ENCODE data around the gene ANAPC1. TPM values are rescaled to one million over a fixed set of nuclear protein-coding genes. Genes with fewer than 3 reads are reported as not detected.
A peak's percentile ranks its signal among the peaks of the same experiment; 100 is the strongest.

Gene ANAPC1, protein sequence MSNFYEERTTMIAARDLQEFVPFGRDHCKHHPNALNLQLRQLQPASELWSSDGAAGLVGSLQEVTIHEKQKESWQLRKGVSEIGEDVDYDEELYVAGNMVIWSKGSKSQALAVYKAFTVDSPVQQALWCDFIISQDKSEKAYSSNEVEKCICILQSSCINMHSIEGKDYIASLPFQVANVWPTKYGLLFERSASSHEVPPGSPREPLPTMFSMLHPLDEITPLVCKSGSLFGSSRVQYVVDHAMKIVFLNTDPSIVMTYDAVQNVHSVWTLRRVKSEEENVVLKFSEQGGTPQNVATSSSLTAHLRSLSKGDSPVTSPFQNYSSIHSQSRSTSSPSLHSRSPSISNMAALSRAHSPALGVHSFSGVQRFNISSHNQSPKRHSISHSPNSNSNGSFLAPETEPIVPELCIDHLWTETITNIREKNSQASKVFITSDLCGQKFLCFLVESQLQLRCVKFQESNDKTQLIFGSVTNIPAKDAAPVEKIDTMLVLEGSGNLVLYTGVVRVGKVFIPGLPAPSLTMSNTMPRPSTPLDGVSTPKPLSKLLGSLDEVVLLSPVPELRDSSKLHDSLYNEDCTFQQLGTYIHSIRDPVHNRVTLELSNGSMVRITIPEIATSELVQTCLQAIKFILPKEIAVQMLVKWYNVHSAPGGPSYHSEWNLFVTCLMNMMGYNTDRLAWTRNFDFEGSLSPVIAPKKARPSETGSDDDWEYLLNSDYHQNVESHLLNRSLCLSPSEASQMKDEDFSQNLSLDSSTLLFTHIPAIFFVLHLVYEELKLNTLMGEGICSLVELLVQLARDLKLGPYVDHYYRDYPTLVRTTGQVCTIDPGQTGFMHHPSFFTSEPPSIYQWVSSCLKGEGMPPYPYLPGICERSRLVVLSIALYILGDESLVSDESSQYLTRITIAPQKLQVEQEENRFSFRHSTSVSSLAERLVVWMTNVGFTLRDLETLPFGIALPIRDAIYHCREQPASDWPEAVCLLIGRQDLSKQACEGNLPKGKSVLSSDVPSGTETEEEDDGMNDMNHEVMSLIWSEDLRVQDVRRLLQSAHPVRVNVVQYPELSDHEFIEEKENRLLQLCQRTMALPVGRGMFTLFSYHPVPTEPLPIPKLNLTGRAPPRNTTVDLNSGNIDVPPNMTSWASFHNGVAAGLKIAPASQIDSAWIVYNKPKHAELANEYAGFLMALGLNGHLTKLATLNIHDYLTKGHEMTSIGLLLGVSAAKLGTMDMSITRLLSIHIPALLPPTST (N-terminal part only)
- polyA plus RNA-seq (2012; ENCODE audit: missing spikeins): 41.3 TPM

DNA sequence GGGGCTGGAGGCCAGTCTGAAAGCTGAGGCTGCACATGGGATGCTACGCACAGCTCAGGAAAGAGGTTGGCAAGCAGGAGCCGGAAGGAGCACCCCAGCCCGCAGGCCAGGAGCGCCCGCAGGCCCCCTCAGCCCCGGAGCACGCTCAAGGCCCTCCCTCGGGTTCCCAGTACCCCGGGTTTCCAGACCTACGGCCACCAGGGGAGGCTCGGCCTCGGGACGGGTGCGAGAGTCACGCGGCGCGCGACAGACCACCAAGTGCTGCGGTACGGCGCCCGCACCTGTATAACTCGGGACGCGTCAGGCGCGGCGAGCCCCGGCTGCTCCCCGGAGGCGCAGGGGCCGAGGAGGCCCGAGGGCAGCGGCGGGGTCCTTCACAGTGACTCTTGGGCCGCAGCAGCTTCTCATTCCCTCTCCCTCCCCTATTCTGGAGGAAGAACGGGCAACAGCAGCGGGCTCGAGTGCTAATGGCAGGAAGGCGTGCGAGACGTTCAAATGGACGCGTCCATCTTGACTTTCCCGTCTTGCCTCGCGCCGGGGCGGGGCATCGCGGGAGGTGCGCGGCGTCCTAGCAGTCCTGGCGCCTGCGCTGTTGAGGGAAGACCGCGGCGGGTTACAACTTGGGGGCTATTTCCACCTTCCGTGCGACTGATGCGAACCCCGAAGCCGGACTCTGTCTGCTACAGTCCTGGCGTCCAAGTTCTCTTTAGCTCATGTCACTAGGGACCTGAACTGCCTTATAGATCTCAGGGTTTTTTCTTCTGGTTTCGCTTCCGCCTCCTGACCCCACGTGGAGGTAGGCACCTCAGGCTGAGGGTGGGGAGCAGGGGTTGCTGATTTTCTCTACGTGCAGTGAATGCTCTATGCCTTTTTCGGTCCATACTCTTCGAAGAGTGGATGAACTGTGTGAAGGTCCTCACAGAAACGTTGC is at the start of gene ANAPC1:
Gene ANAPC1, minus strand, starts transcription at position 533 of the 931 bp plus-strand sequence. CDS start 3,368 bp downstream, outside the sequence.
- FAIRE-seq (peak; percentile 92), DNase-seq (ENCODE audit: insufficient read length) (peak; percentile 67)
- TF ChIP-seq POLR2A (IDR thresholded peaks at IDR 0.05; ENCODE audit: low read depth, low read length) (peak; percentile 94), POLR2AphosphoS5 (IDR thresholded peaks at IDR 0.05; ENCODE audit: low read depth, low read length) (peak; percentile 92), TAF1 (IDR thresholded peaks at IDR 0.05; ENCODE audit: borderline replicate concordance, low read depth, low read length) (peak; percentile 87)

DNA sequence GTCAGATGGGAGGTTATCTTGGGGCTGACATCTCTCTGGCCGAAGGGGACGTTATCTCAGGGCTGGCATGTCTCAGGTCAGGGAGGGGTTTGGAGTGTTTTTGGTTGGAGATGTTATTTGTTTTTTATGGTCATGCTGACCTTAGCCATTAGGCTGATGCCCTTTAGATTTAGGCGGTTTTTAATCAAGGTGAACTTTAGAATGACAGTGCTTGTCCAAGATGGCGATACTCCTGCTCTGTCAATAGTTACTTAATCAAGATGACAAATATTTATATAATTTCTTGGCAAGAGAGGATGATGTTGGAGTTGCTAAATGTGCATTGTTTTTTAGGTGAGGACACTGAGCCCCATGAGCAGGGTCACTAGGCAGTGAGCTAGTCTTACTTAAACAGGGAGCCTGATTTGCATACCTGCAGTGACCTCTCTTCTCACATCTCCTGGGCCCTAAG is 48.9 kb upstream of the ANAPC1 start:
- no peak for DNase-seq (ENCODE audit: insufficient read length)
- no peak for TF ChIP-seq POLR2A (IDR thresholded peaks at IDR 0.05; ENCODE audit: low read depth, low read length)
- no peak for TF ChIP-seq POLR2AphosphoS5 (IDR thresholded peaks at IDR 0.05; ENCODE audit: low read depth, low read length)
- no peak for TF ChIP-seq TAF1 (IDR thresholded peaks at IDR 0.05; ENCODE audit: borderline replicate concordance, low read depth, low read length)
- FAIRE-seq: no peak

DNA sequence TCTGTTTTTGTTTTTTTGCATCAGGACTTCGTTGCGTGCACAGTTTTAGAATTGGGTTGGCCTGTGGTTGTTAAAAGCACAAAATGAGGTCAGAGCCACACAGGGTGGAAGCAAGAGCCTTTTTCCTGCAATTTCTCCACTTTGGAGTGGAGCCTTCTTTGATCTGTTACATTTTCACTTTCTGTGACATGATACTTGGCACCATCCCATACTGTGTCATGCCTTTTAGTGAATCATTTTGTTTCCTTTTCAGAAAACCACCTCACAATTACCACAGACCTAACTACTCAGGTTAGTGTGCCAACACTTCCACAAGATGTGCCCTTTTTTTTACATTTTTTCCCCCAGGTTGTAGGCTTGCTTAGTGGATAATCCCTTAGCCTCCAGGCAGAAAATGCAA is 46.9 kb upstream of the ANAPC1 start:
- TF ChIP-seq POLR2AphosphoS5 (IDR thresholded peaks at IDR 0.05; ENCODE audit: low read depth, low read length): no peak
- FAIRE-seq: no peak
- DNase-seq (ENCODE audit: insufficient read length): no peak

DNA sequence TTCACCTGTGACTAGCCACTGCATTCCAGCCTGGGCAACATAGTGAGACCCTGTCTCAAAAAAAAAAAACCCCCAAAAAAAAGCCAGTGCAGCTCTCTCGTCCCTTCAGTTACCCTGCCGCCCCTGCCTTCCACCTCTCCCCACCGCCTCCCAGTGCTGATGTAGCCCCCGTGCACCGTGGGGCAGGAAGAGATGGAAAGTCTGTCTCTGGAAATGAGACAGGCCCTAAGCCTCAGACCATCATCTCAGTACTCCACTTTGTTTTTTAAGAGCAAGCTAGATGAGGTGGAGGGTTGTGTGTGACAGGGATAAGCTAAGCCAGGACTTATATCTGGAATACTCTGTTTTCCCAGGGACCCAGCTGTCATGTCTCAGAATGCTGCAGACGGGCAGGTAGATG is 46.4 kb upstream of the ANAPC1 start:
- FAIRE-seq: no peak
- TF ChIP-seq POLR2A (IDR thresholded peaks at IDR 0.05; ENCODE audit: low read depth, low read length) (no peak), POLR2AphosphoS5 (IDR thresholded peaks at IDR 0.05; ENCODE audit: low read depth, low read length) (no peak), TAF1 (IDR thresholded peaks at IDR 0.05; ENCODE audit: borderline replicate concordance, low read depth, low read length) (no peak)
- DNase-seq (ENCODE audit: insufficient read length): no peak

DNA sequence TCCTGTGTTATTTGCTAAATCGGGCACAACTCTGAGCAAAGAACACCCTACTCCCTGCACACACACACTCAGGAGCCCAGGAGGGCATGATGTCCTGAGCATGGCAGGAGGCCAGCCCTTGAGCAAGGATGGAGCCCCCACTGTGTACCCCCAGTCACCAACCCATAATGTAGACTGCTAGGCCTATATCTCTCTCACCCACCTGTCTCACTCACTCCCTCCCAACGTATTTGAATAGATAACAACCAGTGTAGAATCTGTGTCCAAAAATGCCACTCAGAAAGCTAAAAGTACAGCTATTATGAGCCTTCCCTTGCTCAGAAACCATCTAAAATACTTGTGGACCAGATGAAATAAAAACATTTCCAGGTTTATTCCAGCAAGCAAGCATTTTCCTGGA is 43.7 kb upstream of the ANAPC1 start:
- no peak for DNase-seq (ENCODE audit: insufficient read length)
- FAIRE-seq: no peak
- TF ChIP-seq POLR2A (IDR thresholded peaks at IDR 0.05; ENCODE audit: low read depth, low read length) (no peak), TAF1 (IDR thresholded peaks at IDR 0.05; ENCODE audit: borderline replicate concordance, low read depth, low read length) (no peak), POLR2AphosphoS5 (IDR thresholded peaks at IDR 0.05; ENCODE audit: low read depth, low read length) (no peak)

DNA sequence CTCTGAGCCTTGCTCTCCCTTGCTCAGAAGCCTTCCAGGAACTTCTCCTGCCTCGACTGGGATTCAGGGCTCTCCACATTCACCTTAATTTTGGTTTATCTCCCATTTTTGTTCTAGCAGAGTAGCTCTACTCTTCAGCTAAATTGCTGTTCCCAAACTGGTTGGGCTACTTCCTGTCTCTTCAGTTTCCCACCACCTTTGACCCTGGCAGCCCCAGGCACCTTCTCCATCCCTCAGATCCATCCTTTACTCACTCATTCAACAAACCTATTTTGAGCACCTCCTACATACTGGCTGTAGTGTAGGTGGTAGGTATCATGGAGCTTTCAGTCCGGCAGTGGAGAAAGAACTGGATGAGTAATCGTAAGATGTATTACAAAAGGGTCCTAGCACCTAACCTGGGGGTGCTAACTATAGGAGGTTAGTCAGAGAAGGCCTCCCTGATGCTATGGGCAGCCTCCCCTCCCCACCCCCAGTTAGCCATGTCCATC is 40.7 kb upstream of the ANAPC1 start:
- no peak for FAIRE-seq
- no peak for DNase-seq (ENCODE audit: insufficient read length)
- no peak for TF ChIP-seq POLR2A (IDR thresholded peaks at IDR 0.05; ENCODE audit: low read depth, low read length)
- TF ChIP-seq POLR2AphosphoS5 (IDR thresholded peaks at IDR 0.05; ENCODE audit: low read depth, low read length): no peak
- TF ChIP-seq TAF1 (IDR thresholded peaks at IDR 0.05; ENCODE audit: borderline replicate concordance, low read depth, low read length): no peak

DNA sequence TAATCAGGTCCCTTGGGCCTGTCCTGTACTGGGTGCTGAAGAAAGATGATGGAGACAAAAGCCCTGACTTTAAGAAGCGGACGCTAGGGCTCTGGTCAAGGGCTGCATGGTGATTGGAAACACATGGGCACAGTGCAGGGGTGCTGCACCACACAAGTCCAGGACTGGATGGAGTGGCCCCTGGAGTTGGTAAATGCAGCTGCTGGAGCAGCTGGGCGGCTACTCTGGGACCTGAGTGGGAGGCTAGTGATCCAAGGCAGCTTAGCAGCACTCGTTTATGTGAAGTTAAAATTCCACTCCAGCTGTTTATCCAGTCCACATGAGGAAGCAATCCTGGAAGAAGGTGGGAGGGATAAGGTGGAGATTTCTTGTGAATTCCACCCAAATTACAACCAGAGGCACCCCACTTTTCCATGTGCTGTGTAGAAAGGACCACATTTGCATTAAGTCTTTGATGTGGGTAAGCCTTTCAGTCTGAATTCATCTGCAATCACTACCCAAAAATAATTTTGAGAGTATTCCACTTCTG is 39.3 kb upstream of the ANAPC1 start:
- DNase-seq (ENCODE audit: insufficient read length): no peak
- TF ChIP-seq TAF1 (IDR thresholded peaks at IDR 0.05; ENCODE audit: borderline replicate concordance, low read depth, low read length) (no peak), POLR2AphosphoS5 (IDR thresholded peaks at IDR 0.05; ENCODE audit: low read depth, low read length) (no peak), POLR2A (IDR thresholded peaks at IDR 0.05; ENCODE audit: low read depth, low read length) (no peak)
- FAIRE-seq: no peak

DNA sequence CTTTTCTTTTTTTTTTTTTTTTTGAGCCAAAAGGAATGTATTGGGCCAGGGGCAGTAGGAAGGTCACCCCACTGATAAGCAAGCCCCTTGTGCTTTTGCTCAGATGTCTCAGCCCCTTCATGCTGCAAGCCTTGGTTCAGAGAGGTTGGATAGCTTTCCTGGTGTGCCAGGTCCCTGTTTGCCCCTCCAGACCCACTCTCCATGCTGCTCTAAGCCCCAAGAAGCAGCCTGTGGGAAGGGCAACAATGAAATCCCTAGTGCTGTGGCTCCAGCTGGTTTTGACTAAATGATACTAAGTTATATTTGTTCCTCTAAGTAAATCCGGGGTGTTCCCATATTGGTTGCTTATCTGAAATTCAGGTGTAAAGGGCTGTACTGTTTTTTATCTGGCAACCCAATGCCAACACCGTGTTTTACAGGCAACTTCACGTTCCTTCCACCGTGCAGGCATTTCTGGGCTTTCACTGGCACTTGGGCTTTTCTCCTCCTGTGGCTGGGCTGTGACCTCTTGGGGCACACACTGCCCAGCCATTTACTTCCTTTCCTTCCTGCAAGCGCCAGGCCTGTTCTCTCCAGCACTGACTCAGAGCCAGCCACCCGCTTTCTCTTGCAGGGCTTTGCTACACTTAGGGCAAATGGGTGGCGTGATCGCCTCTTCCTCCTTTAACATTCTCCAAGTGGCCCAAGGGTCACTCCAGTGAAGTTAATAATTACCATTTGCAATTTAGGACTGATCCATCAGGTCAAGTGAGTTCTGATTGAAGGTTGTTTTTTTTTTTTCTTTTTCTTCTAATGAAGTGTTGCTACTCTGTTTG is 36.0 kb upstream of the ANAPC1 start:
- TF ChIP-seq TAF1 (IDR thresholded peaks at IDR 0.05; ENCODE audit: borderline replicate concordance, low read depth, low read length) (no peak), POLR2A (IDR thresholded peaks at IDR 0.05; ENCODE audit: low read depth, low read length) (no peak), POLR2AphosphoS5 (IDR thresholded peaks at IDR 0.05; ENCODE audit: low read depth, low read length) (no peak)
- DNase-seq (ENCODE audit: insufficient read length): no peak
- no peak for FAIRE-seq

DNA sequence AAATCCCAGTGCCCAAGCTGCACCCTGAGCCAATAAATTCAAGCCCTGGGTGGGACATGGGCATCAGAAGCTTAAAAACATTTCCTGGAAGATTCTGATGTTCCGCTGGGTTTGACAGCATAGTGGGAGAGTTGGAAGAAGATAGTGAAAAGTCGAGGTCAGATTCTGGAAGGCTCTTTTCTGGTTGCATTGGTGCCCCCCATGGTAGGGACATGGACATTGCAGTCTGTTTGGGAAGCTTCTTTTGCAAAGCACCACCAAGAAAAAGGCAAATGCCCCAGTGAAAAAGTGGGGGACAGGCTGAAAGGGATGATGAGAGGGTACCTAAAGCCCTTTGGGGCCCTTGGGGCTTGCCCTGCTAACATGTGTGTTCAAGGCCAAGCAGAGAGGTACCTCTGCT is 35.4 kb upstream of the ANAPC1 start:
- TF ChIP-seq POLR2A (IDR thresholded peaks at IDR 0.05; ENCODE audit: low read depth, low read length) (no peak), TAF1 (IDR thresholded peaks at IDR 0.05; ENCODE audit: borderline replicate concordance, low read depth, low read length) (no peak), POLR2AphosphoS5 (IDR thresholded peaks at IDR 0.05; ENCODE audit: low read depth, low read length) (no peak)
- FAIRE-seq: no peak
- no peak for DNase-seq (ENCODE audit: insufficient read length)

Data from GM12892 (cell line).